Transverse colon (tissue), 4 donors: Measurements from ENCODE around the gene DSN1. TPM values are rescaled to one million over a fixed set of nuclear protein-coding genes. Genes with fewer than 3 reads are reported as not detected.

Experiments
- DNase-seq: peaks from one replicate; pipeline ENCODE4 v3.0.0-alpha.2; 2019
- H3K27ac ChIP-seq, 4 donors: fragments of 200-600 bp; sonication (generic); 2 replicates each; pipeline ENCODE4 v1.5.1; 2016 to 2018; ENCODE audit warnings: inconsistent platforms in 4 of 4
- H3K27me3 ChIP-seq: fragments of 200-600 bp; sonication (generic); 2 replicates; pipeline ENCODE4 v1.5.1; 2017; ENCODE audit warnings: inconsistent platforms
- H3K36me3 ChIP-seq, 4 donors: fragments of 200-600 bp; sonication (generic); 2 replicates each; pipeline ENCODE4 v1.5.1; 2017 to 2019; ENCODE audit warnings: inconsistent platforms in 4 of 4
- H3K4me1 ChIP-seq, 4 donors: fragments of 200-600 bp; sonication (generic); 2 replicates each; pipeline ENCODE4 v1.5.1; 2017 to 2020; ENCODE audit warnings: inconsistent platforms in 4 of 4
- H3K4me3 ChIP-seq, 4 donors: fragments of 200-600 bp; sonication (generic); 1 replicate in 1 of 4; 2 replicates in 3 of 4; pipeline versions ENCODE4 v1.5.1 to v1.6.1; 2017 to 2019; ENCODE audit warnings: inconsistent platforms in 4 of 4
- H3K9me3 ChIP-seq, 2 donors: fragments of 200-600 bp; sonication (generic); 2 replicates each; pipeline ENCODE4 v1.5.1; 2017 to 2019; ENCODE audit warnings: inconsistent platforms in 2 of 2
- EP300 ChIP-seq: sonication (generic); formaldehyde crosslinking; IDR thresholded peaks from one replicate; pipeline ENCODE4 v1.6.1; 2017; ENCODE audit warnings: antibody characterized with exemption, low read depth
- POLR2A ChIP-seq: fragments of 450-650 bp; IDR thresholded peaks from one replicate; pipeline ENCODE4 v1.6.1; 2016; ENCODE audit warnings: antibody characterized with exemption, mild to moderate bottlenecking, moderate library complexity
- POLR2AphosphoS5 ChIP-seq, 3 donors: sonication (generic); formaldehyde crosslinking; IDR thresholded peaks; one replicate each; pipeline ENCODE4 v1.6.1; 2016; ENCODE audit warnings: antibody characterized with exemption in 3 of 3
- WGBS, 2 donors: methylation state at CpG; one replicate each; pipeline ENCODE4 v1.1.5; 2018; ENCODE audit warnings: low coverage in 1 of 2; 5-methylcytosine and 5-hydroxymethylcytosine counted together
- in situ Hi-C, 4 donors: fragments of 200-750 bp; cut with MboI; loops; one replicate each; pipeline versions ENCODE4 v1.15.0 to v1.15.1; 2017; ENCODE audit warnings: low sequenced_read_pairs in 3 of 4, low pct_ligation_motif_present in 1 of 4, low pct_unique_long_range_greater_than_20kb in 1 of 4
- intact Hi-C: fragments of 100-400 bp; cut with DNase I; formaldehyde crosslinking; loops from one replicate; pipeline ENCODE4 v1.15.1; 2023; ENCODE audit warnings: low total_unique reads
- total RNA-seq, 4 donors: library from RNA; depleted of rRNA; stranded (reverse); fragments of >200 nt; gene quantifications; one replicate each; pipeline ENCODE4 v1.1.0, GENCODE V29; 2016
- TF ChIP-seq, protein P1 (sequence below), 5 experiments: fragments of 200-600 bp in 3 of 5; fragments of 450-650 bp in 2 of 5; sonication (generic) in 3 of 5; IDR thresholded peaks; 1 replicate in 2 of 5; 2 replicates in 3 of 5; pipeline ENCODE4 v1.5.1; 2016 to 2017; ENCODE audit warnings: antibody characterized with exemption in 5 of 5, inconsistent platforms in 3 of 5, mild to moderate bottlenecking in 2 of 5, moderate library complexity in 1 of 5

DSN1 gene
- total RNA-seq, 4 donors from 2014 or later, result 0.40 to 9.8 (median 5.1) TPM

DNA sequence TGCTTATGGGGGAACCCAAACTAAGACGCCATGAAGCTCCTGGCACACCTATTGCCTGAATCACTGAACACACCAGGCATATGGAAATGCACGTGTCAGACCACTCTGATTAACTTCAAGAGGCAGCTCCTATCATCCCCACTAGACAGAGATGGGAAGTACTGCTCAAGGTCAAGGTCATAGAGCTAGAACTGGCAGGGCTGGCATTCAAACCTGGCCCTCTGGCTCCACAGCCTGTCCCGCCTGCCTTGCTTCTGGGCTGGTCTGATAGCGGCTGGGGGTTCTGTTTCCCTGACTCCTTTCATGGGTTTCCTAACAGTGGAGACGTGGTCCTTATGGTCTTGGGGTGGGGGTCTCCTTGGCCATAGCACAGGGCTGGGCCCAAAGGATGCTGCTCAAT is 22.6 kb upstream of the DSN1 start:
- no peak for DNase-seq
- Histone ChIP-seq H3K4me1 (no peaks in the 10 kb centered on the region), H3K4me3 (no peak overlapping the region), H3K27me3 (no peaks in the 10 kb centered on the region), H3K9me3 (no peaks in the 10 kb centered on the region), H3K27ac (no peak overlapping the region), H3K36me3 (peaks cover 0 to 15% (median 4%) of the 10 kb centered on the region in 4 donors)
- 92% methylated on average over 5 of the region's 5 CpGs; no CpG with 5 or more reads in 1 of the 2 donors for WGBS, 2 donors
- in situ Hi-C loops, result no loop called here
- TF ChIP-seq, protein P1, sequence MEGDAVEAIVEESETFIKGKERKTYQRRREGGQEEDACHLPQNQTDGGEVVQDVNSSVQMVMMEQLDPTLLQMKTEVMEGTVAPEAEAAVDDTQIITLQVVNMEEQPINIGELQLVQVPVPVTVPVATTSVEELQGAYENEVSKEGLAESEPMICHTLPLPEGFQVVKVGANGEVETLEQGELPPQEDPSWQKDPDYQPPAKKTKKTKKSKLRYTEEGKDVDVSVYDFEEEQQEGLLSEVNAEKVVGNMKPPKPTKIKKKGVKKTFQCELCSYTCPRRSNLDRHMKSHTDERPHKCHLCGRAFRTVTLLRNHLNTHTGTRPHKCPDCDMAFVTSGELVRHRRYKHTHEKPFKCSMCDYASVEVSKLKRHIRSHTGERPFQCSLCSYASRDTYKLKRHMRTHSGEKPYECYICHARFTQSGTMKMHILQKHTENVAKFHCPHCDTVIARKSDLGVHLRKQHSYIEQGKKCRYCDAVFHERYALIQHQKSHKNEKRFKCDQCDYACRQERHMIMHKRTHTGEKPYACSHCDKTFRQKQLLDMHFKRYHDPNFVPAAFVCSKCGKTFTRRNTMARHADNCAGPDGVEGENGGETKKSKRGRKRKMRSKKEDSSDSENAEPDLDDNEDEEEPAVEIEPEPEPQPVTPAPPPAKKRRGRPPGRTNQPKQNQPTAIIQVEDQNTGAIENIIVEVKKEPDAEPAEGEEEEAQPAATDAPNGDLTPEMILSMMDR (IDR thresholded peaks at IDR 0.05), result no peak
- TF ChIP-seq POLR2A, result no peak
- TF ChIP-seq POLR2AphosphoS5 (IDR thresholded peaks at IDR 0.05), result no peak
- no peak for TF ChIP-seq EP300
- intact Hi-C loops, result no loop called here

DNA sequence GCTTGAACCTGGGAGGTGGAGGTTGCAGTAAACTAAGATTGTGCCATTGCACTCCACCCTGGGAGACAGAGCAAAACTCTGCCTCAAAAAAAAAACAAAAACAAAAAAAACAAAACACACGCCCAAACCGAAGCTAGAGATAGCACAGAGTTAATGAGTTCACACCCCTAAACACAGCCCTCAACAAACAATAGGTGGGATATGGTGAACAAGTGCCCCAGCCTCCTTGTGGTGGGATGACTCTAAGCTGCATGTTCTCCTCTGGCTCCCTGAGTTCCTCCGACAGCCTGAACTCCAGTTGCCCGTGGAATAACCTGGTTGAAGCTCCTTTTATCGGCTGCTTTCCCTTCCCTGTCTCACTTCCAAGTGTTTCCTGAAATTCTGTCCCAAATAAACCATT is 22.1 kb upstream of the DSN1 start:
- Histone ChIP-seq H3K9me3 (no peaks in the 10 kb centered on the region), H3K4me3 (no peak overlapping the region), H3K27me3 (no peaks in the 10 kb centered on the region), H3K27ac (no peak overlapping the region), H3K36me3 (peaks cover 0 to 15% (median 4%) of the 10 kb centered on the region in 4 donors), H3K4me1 (no peaks in the 10 kb centered on the region)
- WGBS, 2 donors, result 88 to 100% methylated on average over 4 to 5 of the region's 5 CpGs
- TF ChIP-seq, protein P1 (IDR thresholded peaks at IDR 0.05), result no peak
- no peak for TF ChIP-seq POLR2A
- no peak for TF ChIP-seq POLR2AphosphoS5 (IDR thresholded peaks at IDR 0.05)
- TF ChIP-seq EP300, result no peak
- intact Hi-C loops (no loop called here), in situ Hi-C loops (no loop called here)
- DNase-seq, result no peak

DNA sequence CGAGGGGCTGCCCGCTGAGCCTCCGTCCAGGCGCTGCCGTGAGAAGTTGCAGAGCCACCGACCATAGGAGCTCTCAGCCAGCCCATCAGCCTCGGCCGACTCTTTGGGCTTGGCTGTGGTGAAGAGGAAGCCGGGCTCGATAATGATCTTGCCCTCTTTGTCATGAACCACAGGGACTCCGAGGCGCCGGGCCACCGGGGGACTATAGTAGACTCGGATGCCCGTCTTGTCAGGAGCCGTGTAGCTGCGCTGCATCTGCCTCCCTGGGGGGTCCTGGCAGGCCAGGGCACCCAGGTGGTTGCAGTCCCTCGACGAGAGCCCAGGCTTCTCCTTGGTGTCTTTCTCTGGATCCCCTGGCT is 20.5 kb upstream of the DSN1 start:
- Histone ChIP-seq H3K4me1 (no peaks in the 10 kb centered on the region), H3K9me3 (no peaks in the 10 kb centered on the region), H3K27me3 (no peaks in the 10 kb centered on the region), H3K4me3 (no peak overlapping the region), H3K36me3 (peaks cover 0 to 15% (median 4%) of the 10 kb centered on the region in 4 donors), H3K27ac (no peak overlapping the region)
- intact Hi-C loops (no loop called here), in situ Hi-C loops (no loop called here)
- no peak for DNase-seq
- 96% methylated on average over 19 of the region's 20 CpGs; no CpG with 5 or more reads in 1 of the 2 donors for WGBS, 2 donors
- TF ChIP-seq EP300 (no peak), POLR2A (no peak), POLR2AphosphoS5 (IDR thresholded peaks at IDR 0.05) (no peak)
- TF ChIP-seq, protein P1 (IDR thresholded peaks at IDR 0.05), result no peak

DNA sequence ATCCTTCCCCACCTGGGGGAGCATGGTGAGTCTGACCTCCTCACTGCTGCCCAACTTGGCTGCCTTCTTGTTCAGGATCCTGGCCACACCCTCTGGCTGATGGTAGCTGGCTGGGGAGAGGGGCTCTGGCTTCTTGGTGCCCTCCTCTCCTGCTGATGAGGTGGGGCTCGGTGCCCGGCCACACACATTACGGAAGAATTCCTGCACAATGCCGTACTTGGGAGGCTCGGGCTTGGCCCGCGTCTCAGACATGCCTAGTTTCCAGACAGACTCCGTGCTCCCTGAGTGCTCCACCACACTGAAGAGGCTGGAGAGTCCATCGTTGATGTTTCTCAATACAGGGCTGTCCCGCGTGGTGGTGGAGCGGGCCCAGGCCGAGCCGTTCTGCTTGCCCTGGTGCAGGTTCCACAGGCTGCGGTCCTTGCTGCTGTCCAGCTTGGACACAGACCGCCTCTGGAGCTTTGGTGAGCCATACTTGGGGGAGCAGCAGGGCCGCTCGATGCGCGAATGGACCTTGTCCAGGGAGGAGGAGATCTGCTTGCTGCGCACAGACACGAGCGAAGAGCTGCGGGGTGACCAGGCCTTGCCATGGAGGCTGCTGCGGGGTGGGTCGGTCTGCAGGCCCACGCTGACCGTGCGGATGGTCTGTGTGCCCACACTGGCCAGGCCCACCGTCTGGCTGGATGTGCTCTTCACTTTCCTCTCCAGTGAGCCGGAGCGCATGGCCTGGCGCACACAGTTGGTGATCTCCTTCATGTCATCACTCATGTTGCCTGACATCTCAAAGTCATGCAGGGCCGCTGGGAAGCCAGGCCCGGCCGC is 19.9 kb upstream of the DSN1 start:
- no peak for TF ChIP-seq EP300
- no peak for TF ChIP-seq POLR2AphosphoS5 (IDR thresholded peaks at IDR 0.05)
- no peak for TF ChIP-seq POLR2A
- TF ChIP-seq, protein P1 (IDR thresholded peaks at IDR 0.05), result no peak
- Histone ChIP-seq H3K9me3 (no peaks in the 10 kb centered on the region), H3K4me3 (no peak overlapping the region), H3K27me3 (no peaks in the 10 kb centered on the region), H3K27ac (no peak overlapping the region), H3K4me1 (no peaks in the 10 kb centered on the region), H3K36me3 (peaks cover 0 to 15% (median 4%) of the 10 kb centered on the region in 4 donors)
- no peak for DNase-seq
- 95% methylated on average over 32 of the region's 36 CpGs; no CpG with 5 or more reads in 1 of the 2 donors for WGBS, 2 donors
- in situ Hi-C loops (no loop called here), intact Hi-C loops (no loop called here)
